ENCODE data around the gene PCDHB14.
"Not testable (repeated sequence)": the region's sequence is repeated elsewhere in the genome, so short reads cannot be mapped to it uniquely, and the experiment has no call there.

Gene PCDHB14

DNA sequence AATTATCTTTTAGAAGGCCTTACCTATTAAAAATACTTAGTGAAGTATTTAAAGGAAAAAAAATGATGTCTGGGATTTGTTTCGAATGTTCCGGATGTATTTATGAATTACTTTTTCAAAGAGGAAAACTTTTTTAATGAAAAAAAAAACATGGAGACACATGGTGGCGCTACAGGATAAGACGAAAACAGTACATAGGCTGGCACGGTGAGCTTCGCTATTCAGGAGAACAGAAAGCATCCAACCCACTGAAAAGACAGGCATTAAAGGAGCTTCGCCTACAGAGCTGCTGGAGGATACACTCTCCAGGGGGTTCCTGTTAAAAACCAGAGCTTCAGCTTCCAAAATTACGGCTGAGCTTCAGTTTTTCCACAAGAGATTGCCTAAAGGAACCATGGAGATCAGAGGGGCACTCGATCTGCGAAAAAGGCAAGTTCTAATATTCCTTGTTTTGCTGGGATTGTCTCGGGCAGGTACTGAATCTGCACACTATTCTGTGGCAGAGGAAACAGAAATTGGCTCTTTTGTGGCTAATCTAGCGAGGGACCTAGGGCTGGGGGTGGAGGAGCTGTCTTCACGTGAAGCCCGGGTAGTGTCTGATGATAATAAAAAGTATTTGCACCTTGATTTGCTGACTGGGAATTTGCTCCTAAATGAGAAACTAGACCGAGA lies at the start of gene PCDHB14:
Gene PCDHB14, plus strand, starts transcription at position 232 of the 672 bp plus-strand sequence. Its CDS starts 163 bp downstream, at position 395.
- DNase-seq (ENCODE audit: low spot score), result no peak

DNA sequence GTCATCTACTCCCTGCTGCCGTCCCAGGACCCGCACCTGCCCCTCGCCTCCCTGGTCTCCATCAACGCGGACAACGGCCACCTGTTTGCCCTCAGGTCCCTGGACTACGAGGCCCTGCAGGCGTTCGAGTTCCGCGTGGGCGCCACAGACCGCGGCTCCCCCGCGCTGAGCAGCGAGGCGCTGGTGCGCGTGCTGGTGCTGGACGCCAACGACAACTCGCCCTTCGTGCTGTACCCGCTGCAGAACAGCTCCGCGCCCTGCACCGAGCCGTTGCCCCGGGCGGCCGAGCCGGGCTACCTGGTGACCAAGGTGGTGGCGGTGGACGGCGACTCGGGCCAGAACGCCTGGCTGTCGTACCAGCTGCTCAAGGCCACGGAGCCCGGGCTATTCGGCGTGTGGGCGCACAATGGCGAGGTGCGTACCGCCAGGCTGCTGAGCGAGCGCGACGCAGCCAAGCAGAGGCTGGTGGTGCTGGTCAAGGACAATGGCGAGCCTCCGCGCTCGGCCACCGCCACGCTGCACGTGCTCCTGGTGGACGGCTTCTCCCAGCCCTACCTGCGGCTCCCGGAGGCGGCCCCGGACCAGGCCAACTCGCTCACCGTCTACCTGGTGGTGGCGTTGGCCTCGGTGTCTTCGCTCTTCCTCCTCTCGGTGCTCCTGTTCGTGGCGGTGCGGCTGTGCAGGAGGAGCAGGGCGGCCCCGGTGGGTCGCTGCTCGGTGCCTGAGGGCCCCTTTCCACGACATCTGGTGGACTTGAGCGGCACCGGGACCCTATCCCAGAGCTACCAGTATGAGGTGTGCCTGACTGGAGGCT lies 48.6 kb upstream of the PCDHB14 start:
- DNase-seq (ENCODE audit: low spot score), result not testable (repeated sequence)

DNA sequence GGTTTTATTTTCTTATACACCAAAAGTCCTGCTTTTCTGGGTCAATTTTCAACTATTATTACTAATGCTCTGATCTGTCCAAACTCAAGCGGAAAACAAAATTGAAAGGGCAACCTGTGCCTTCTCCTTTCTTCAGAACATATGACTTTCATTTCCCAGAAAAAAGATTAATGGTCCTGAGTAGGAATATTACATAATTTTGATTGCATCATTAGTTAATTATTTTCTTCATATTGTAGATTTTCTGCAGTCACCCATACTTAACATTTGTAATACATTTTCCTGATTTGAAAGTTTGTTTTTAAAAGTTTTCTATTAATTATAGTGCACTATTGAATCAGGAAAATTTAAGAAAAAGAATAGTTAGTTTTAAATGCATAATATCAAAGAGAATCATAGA lies 47.2 kb upstream of the PCDHB14 start:
- DNase-seq (ENCODE audit: low spot score), result no peak

DNA sequence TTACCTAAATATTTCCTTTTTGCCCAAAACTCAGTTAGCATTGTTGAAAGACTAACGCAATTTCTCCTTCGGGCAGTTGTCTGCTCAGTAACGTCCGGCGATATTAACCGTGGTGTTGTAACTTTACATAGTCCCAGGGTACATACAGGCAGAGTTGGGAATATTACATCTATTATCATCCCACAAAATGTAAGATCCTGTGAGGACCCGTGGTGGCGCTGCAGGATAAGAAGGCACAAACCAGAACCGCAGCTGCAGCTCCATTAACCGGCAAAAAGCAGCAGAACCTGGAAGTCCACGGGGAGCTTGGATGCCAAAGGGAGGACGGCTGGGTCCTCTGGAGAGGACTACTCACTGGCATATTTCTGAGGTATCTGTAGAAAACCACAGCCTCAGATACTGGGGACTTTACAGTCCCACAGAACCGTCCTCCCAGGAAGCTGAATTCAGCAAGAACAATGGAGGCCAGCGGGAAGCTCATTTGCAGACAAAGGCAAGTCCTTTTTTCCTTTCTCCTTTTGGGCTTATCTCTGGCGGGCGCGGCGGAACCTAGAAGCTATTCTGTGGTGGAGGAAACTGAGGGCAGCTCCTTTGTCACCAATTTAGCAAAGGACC lies 45.5 kb upstream of the PCDHB14 start, which contains the start of gene PCDHB8:
Gene PCDHB8, plus strand, starts transcription at position 214 of the 615 bp plus-strand sequence. Its CDS starts 245 bp downstream, at position 459.
- DNase-seq (ENCODE audit: low spot score), result not testable (repeated sequence)

DNA sequence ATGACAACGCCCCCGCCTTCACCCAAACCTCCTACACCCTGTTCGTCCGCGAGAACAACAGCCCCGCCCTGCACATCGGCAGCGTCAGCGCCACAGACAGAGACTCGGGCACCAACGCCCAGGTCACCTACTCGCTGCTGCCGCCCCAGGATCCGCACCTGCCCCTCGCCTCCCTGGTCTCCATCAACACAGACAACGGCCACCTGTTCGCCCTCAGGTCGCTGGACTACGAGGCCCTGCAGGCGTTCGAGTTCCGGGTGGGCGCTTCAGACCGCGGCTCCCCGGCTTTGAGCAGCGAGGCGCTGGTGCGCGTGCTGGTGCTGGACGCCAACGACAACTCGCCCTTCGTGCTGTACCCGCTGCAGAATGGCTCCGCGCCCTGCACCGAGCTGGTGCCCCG lies 43.8 kb upstream of the PCDHB14 start:
- not testable (repeated sequence) for DNase-seq (ENCODE audit: low spot score)

DNA sequence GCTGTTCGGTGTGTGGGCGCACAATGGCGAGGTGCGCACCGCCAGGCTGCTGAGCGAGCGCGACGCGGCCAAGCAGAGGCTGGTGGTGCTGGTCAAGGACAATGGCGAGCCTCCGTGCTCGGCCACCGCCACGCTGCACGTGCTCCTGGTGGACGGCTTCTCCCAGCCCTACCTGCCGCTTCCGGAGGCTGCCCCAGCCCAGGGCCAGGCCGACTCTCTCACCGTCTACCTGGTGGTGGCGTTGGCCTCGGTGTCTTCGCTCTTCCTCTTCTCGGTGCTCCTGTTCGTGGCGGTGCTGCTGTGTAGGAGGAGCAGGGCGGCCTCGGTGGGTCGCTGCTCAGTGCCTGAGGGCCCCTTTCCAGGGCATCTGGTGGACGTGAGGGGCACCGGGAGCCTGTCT lies 43.3 kb upstream of the PCDHB14 start:
- DNase-seq (ENCODE audit: low spot score), result not testable (repeated sequence)

DNA sequence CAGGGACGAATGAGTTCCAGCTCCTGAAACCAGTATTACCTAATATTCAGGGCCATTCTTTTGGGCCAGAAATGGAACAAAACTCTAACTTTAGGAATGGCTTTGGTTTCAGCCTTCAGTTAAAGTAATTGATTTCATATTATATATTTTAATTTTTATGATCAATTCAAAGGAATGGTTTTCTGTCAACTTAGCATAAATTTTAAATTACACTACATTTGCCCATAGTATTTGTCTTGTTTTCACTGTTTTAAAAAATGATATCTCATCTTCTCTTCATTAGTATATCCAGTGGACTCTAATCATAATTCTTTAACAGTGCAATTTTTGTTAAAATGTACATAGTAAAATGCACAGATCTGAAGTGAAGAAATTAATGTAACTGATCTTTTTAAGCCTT lies 42.8 kb upstream of the PCDHB14 start:
- no peak for DNase-seq (ENCODE audit: low spot score)

DNA sequence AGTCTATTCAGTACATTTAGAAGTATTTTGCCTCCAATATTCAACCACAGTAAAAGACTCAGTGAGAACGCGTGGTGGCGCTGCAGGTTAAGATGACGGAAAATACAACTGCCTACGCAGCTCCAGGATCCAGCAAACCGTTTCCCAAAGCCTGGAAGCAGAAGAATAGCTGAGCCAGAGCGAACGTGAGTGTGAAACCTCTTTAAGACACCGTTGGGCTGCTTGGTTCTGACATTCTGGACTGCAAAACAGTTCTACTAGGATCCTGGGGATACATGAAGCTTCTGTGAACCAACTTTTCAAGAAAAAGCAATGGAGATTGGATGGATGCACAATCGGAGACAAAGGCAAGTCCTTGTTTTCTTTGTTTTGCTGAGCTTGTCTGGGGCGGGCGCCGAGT lies 40.9 kb upstream of the PCDHB14 start, which contains the start of gene PCDHB16:
Gene PCDHB16, plus strand, starts transcription at position 140 of the 400 bp plus-strand sequence. Its CDS starts 173 bp downstream, at position 313.
- DNase-seq (ENCODE audit: low spot score), result no peak

DNA sequence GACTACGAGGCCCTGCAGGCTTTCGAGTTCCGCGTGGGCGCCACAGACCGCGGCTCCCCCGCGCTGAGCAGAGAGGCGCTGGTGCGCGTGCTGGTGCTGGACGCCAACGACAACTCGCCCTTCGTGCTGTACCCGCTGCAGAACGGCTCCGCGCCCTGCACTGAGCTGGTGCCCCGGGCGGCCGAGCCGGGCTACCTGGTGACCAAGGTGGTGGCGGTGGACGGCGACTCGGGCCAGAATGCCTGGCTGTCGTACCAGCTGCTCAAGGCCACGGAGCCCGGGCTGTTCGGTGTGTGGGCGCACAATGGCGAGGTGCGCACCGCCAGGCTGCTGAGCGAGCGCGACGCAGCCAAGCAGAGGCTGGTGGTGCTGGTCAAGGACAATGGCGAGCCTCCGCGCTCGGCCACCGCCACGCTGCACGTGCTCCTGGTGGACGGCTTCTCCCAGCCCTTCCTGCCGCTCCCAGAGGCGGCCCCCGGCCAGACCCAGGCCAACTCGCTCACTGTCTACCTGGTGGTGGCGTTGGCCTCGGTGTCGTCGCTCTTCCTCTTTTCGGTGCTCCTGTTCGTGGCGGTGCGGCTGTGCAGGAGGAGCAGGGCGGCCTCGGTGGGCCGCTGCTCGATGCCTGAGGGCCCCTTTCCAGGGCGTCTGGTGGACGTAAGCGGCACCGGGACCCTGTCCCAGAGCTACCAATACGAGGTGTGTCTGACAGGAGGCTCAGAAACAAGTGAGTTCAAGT lies 38.9 kb upstream of the PCDHB14 start:
- DNase-seq (ENCODE audit: low spot score), result not testable (repeated sequence)

DNA sequence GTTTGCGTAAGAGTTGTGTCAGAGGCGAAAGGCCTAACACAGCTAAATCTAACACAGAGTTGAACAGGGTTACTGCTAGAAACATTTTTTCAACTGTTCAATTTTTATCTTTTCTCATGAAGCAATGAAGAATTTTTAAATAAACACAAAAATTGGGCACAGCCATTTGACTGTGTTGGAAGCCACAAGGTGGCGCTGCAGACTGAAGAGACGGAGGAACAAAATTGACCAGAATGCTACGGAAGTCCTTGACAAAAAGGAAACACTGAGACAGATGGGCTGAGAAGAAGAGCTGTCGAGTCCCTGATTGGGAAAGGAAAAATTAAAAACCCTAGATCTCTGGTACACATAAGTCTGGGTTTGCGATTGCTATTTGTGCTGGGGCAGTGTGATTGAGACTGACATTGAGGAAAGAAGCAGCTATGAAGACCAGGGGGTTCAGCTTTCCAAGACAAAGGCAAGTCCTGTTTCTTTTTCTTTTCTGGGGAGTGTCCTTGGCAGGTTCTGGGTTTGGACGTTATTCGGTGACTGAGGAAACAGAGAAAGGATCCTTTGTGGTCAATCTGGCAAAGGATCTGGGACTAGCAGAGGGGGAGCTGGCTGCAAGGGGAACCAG lies 36.1 kb upstream of the PCDHB14 start, which contains the start of gene PCDHB9:
Gene PCDHB9, plus strand, starts transcription at position 265 of the 616 bp plus-strand sequence. Its CDS starts 158 bp downstream, at position 423.
- no peak for DNase-seq (ENCODE audit: low spot score)

DNA sequence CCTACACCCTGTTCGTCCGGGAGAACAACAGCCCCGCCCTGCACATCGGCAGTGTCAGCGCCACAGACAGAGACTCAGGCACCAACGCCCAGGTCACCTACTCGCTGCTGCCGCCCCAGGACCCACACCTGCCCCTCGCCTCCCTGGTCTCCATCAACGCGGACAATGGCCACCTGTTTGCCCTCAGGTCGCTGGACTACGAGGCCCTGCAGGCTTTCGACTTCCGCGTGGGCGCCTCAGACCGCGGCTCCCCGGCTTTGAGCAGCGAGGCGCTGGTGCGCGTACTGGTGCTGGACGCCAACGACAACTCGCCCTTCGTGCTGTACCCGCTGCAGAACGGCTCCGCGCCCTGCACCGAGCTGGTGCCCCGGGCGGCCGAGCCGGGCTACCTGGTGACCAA lies 34.5 kb upstream of the PCDHB14 start:
- DNase-seq (ENCODE audit: low spot score), result not testable (repeated sequence)

DNA sequence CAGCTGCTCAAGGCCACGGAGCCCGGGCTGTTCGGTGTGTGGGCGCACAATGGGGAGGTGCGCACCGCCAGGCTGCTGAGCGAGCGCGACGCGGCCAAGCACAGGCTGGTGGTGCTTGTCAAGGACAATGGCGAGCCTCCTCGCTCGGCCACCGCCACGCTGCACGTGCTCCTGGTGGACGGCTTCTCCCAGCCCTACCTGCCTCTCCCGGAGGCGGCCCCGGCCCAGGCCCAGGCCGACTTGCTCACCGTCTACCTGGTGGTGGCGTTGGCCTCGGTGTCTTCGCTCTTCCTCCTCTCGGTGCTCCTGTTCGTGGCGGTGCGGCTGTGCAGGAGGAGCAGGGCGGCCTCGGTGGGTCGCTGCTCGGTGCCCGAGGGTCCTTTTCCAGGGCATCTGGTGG lies 34.0 kb upstream of the PCDHB14 start:
- not testable (repeated sequence) for DNase-seq (ENCODE audit: low spot score)

DNA sequence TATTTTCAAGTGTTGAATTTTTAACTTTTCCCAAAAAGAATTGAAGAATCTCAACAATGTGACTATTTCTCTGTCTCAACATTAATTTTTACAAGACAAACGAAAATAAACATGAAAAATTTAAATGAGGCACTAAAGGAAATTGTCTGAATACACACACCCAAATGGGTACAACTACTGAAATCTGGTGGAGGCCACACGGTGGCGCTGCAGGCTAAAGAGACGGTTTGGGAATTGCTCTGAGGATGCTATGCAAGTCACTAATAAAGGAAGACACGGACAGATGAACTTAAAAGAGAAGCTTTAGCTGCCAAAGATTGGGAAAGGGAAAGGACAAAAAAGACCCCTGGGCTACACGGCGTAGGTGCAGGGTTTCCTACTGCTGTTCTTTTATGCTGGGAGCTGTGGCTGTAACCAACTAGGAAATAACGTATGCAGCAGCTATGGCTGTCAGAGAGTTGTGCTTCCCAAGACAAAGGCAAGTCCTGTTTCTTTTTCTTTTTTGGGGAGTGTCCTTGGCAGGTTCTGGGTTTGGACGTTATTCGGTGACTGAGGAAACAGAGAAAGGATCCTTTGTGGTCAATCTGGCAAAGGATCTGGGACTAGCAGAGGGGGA lies 30.9 kb upstream of the PCDHB14 start, which contains the start of gene PCDHB10:
Gene PCDHB10, plus strand, starts transcription at position 244 of the 616 bp plus-strand sequence. Its CDS starts 200 bp downstream, at position 444.
- peak; percentile 3 for DNase-seq (ENCODE audit: low spot score)

DNA sequence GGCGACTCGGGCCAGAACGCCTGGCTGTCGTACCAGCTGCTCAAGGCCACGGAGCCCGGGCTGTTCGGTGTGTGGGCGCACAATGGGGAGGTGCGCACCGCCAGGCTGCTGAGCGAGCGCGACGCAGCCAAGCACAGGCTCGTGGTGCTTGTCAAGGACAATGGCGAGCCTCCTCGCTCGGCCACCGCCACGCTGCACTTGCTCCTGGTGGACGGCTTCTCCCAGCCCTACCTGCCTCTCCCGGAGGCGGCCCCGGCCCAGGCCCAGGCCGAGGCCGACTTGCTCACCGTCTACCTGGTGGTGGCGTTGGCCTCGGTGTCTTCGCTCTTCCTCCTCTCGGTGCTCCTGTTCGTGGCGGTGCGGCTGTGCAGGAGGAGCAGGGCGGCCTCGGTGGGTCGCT lies 28.8 kb upstream of the PCDHB14 start:
- not testable (repeated sequence) for DNase-seq (ENCODE audit: low spot score)

DNA sequence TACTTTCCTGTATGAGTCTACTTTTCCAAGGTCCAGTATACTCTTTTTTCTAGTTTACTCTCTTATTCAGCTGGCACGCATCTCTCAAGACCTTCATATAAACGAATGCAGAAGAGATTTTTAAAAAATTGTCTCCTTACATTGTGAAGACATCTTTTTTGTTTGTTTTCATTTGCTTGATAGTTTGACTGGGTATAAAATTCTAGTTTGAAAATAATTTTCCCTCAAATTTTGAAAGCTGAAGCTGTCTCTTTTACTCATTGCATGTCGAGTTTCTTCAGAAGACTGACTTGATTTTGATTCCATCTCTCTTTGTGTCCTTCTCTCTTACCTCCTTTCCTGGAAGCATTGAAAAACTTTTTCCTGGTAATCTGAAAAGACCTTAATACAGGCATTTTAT lies 26.8 kb upstream of the PCDHB14 start:
- DNase-seq (ENCODE audit: low spot score), result no peak

DNA sequence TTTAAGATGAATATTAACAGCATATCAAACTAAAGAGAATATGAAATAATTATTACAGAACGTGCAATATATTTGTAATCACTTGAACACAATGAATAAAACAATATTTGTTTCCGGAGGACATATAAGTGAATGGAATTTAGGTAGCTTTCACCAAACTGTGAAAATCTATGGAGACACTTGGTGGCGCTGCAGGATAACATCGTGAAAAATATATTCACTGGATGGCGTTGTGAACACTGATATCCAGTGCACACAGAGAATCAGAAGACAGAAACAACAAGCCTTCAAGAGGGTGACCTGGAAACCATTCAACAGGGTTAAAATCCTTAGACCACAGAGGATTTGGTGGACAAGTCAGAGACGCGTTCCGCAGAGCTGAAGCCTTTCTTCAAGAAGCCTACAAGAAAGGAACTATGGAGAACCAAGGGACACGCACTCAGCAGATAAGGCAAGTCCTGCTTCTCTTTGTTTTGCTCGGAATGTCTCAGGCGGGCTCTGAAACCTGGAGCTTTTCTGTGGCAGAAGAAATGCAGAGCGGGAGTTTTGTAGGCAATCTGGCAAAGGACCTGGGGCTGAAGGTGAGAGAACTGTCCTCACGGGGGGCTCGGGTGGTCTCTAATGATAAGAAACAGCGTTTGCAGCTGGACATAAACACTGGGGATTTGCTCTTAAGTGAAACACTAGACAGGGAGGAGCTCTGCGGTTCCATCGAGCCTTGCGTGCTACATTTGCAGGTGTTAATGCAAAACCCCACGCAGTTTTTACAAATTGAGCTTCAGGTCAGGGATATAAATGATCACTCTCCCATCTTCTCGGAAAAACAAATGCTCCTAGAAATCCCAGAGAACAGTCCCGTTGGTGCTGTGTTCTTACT lies 23.5 kb upstream of the PCDHB14 start, which contains the start of gene PCDHB11:
Gene PCDHB11, plus strand, starts transcription at position 269 of the 877 bp plus-strand sequence. Its CDS starts 148 bp downstream, at position 417.
- no peak for DNase-seq (ENCODE audit: low spot score)

DNA sequence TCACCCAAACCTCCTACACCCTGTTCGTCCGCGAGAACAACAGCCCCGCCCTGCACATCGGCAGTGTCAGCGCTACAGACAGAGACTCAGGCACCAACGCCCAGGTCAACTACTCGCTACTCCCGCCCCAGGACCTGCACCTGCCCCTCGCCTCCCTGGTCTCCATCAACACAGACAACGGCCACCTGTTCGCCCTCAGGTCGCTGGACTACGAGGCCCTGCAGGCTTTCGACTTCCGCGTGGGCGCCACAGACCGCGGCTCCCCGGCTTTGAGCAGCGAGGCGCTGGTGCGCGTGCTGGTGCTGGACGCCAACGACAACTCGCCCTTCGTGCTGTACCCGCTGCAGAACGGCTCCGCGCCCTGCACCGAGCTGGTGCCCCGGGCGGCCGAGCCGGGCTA lies 22.0 kb upstream of the PCDHB14 start:
- not testable (repeated sequence) for DNase-seq (ENCODE audit: low spot score)

DNA sequence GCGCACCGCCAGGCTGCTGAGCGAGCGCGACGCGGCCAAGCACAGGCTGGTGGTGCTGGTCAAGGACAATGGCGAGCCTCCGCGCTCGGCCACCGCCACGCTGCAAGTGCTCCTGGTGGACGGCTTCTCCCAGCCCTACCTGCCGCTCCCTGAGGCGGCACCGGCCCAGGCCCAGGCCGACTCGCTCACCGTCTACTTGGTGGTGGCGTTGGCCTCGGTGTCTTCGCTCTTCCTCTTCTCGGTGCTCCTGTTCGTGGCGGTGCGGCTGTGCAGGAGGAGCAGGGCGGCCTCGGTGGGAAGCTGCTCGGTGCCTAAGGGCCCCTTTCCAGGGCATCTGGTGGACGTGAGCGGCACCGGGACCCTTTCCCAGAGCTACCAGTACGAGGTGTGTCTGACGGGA lies 21.5 kb upstream of the PCDHB14 start:
- not testable (repeated sequence) for DNase-seq (ENCODE audit: low spot score)

DNA sequence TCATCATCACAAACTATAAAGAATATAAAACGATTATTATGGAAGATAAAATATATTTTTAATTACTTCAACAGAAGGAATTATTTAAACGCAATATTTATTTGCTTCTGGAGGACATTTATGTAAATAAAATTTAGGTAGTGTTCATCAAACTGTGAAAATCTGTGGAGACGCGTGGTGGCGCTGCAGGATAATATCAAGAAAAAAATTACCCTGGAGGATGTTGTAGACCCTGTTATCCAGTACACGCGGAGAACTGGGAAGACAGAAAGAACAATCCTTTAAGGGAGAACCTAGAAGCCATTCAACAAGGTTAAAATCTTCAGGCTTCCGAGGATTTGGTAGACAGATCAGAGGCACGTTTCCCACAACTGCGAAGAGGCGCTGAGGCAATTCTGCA lies 14.7 kb upstream of the PCDHB14 start, which contains the start of gene PCDHB12:
Gene PCDHB12, plus strand, starts transcription at position 242 of the 400 bp plus-strand sequence. CDS start 189 bp downstream, outside the sequence.
- no peak for DNase-seq (ENCODE audit: low spot score)

Data from hematopoietic multipotent progenitor cell treated with erythropoietin and hydrocortisone succinate and interleukin-3 and kit ligand, for 15 days (in vitro differentiated cells).